GM19468 (cell line): Measurements from ENCODE around the gene PDXK.

ENCODE experiments used
- ATAC-seq: cut with Tn5 transposase; IDR thresholded peaks from one replicate; pipeline ENCODE4 v1.9.1; 2021; ENCODE audit warnings: mild to moderate bottlenecking, moderate library complexity, moderate number of reproducible peaks; ENCODE audit not compliant: unreplicated experiment; ENCODE audit errors: extremely low read depth

The PDXK gene

DNA sequence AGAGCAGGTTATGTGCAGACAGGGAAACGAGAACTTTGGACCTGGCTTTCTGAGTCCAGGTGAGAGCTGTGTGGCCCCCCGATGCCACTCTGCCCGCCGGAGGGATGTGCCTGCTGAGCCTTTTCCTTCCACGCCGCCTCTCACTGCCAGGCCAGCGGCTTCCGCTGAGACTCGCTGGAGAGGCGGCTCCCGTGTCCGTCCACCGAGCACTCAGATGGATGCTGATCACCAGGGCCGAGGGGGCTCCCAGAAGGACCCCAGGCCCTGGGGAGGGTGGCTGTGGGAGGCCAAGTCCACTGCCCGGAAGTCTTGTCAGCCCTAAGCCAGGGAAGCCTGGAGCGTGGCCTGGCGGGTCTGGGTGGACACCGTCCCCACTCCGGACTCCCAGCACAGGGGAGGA is 40.7 kb downstream of the PDXK start:
- no peak for ATAC-seq

DNA sequence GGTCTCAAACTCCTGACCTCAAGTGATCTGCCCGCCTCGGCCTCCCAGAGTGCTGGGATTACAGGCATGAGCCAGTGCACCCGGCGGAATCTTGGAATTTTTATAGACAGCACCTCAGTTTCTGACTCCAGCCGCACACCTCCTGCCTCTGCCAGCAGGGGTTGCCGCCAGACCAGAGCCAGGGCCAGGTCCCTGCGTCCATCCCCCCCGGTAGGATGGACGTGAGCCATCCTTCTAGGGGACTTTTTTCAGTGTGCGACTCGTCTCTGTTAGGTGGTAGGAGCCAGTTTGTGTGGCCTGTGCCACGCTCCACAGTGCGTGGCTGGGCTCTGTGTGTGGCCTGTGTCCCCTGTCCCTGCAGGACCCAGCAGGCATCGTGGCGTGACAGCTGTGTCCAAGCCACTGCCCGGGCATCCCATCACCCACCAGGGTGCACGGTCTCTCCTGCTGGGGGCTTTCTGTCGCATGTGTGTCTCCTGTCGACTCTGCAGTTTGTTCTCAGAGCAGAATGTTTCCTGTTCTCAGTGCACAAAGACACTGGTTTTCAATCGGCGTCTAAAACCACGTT is 41.5 kb downstream of the PDXK start:
- ATAC-seq = no peak

DNA sequence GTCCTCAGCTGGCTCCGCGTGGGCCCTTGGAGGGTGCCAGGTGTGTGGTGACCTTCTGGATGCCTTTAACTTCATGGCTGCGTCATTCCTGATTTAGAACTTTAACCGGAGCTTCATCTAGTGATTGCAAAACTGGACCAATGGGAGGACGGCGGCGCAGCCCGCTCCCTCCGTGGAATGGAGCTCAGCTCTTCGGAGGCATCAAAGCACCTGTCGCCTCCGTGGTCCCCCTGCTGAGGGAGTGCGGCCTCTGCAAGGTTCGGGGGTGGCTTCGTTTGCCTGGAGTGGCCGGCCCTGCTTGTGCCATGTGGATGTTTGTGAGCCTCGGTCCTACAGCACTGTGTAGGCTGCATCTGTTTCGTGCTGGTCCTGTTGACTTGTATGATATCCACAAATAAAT is 43.0 kb downstream of the PDXK start:
- ATAC-seq = no peak

DNA sequence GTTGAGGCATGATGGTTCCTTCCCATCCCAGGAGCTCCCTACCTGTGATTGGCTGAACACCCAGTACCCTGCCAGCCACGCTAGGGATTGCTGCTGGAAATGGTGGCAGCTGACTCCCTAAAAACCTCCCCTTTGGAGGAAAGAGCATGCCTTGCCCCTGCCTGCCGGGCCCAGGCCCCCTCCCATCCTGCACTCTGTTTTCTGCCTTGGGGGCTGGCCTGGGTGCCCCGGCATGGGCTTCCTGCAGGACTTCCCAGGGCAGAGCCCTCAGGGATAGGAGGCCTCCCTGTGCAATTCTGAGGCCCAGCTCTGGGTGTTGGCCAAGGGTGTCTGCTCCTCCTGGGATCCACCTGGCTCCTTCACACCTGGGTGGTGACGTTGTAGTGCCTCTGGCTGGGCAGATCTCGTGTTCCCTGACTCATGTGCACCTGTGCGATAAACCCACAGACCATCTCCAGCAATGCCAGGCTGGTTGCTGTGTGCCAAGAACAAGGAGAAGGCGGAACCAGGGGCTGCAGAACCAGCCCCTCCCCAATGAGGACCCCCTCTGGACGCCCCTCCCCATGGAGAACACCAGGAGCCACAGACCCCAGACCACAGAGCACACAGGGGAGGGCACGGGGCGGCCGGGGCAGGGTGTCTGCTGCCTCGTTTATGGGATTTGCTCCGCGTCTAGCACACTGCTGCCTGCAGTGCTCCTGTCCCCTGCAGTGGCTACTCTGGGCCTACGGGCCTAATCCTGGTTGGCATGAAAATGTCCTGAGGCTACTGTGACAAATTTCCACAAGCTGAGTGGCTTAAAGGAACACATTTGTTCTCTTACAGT is 43.6 kb downstream of the PDXK start:
- no peak for ATAC-seq

DNA sequence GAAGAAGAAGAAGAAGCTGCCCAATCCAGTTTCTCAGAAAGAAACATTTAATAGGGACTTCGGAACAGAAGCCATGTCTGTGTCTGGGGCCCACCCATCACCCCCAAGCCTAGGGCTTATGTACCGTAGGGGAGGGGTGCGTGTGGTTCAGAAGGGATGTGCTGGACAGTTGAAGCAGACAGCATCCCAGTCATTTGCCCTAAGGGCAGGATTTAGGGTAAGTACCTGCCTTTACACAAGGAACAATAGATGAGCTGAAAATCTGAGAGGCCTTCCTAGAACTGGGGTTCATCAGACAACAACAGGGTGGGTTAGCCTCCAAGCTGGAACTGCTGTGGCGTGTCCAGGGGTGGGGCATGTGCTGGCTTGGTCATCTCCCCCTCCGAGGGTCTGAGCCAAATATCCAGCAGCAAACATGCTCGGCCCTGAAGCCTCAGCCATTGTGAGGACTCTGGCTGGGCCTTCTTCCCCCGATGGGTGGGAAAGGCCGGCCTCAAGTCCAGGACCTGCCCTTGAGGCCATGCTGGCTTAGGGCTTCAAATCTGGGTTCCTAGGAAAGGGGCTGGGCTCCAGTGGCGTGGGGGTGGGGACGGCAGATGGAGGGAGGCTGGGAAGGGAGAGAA is 45.1 kb downstream of the PDXK start:
- ATAC-seq = no peak

DNA sequence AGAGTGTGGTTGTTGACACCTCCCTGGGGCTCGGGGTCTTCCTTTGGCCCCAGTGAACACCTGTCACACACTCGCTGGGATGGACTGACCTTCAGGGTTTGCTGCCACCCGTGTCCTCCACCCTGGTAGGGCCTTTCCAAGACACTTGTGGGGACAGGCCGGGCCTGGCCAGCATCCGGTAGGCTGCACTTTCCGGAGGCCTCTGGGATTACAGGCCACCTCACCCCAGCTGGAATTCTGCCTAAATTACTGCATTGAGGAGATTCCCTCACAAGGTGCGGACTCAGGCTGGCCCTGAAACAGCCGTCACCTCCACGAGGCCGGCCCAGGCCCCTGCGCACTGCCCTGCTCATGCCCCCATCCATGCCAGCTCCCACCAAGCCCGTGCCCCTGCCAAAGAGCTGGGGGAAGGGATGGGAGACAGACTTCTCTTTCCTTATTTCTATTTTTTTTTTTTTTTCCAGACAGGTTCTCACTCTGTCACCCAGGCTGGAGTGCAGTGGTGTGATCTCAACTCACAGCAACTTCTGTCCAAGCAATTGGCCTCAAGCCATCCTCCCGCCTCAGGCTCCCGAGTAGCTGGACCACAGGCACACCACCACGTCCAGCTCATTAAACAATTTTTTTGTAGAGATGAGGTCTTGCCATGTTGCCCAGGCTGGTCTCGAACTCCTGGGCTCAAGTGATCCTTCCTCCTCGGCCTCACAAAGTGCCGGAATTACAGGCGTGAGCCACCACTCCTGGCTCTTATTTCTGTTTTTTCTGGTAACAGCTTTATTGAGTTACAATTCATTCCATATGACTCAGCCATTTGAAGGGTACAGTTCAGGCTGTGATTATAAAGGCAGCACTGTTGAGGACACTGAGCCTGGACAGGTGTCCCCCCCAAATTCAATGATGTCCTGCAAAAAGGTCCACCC is 45.9 kb downstream of the PDXK start:
- no peak for ATAC-seq

DNA sequence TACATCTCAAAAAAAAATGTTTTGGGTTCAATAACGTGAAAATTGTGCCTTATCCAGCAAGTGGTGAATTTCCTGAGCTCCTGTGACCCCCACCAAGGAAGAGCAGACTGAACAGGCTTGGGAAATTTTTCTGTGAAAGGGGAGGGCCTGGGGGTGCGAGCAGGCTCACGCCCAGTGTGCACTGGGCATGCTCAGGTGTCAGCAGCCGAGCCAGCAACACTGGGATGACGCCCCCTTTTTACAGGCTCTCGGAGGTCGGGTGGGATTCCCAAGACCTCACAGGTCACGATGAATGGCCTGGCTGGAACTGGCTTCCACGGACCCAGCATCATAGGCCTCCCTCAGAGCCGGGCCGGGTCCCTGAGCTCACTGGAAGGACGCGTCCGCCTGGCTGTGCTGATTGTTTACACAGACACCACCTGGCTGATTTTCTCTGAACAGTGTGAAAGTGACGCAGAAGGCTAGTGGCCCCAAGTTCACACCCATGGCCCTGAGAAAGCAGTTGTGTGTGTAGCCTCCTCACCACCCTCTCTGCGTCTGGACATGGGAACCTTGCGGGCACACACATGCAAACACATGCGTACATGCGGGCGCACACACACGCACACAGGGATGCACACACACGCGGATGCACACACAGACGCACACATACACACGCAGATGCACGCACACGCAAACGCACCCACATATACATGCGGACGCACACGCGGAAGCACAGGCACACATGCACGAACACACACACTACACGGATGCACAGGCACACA is 48.0 kb downstream of the PDXK start:
- ATAC-seq = no peak

DNA sequence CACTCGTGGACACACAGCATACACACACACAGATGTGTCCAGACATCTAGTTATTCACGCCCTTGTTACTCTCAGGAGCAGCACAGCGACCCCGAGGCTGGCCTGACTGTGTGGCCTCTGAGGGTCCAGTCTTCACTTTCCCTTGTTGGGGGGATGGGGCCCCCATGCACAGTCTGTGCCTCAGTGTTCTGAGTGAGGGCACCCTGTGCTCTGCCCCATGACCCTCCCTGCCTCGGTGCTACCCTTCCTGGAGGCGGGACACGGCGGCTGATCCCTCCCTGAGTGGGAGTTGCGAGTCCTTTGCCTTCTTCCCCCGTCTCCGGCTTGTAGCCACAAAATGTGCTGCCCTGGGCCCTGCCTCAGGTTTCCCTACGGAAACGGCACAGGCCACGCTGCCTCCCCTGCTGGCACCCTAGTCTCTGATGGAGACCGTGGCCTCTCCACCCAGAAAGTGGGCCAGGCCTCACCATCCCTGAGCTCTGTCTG is 48.6 kb downstream of the PDXK start:
- ATAC-seq = no peak

DNA sequence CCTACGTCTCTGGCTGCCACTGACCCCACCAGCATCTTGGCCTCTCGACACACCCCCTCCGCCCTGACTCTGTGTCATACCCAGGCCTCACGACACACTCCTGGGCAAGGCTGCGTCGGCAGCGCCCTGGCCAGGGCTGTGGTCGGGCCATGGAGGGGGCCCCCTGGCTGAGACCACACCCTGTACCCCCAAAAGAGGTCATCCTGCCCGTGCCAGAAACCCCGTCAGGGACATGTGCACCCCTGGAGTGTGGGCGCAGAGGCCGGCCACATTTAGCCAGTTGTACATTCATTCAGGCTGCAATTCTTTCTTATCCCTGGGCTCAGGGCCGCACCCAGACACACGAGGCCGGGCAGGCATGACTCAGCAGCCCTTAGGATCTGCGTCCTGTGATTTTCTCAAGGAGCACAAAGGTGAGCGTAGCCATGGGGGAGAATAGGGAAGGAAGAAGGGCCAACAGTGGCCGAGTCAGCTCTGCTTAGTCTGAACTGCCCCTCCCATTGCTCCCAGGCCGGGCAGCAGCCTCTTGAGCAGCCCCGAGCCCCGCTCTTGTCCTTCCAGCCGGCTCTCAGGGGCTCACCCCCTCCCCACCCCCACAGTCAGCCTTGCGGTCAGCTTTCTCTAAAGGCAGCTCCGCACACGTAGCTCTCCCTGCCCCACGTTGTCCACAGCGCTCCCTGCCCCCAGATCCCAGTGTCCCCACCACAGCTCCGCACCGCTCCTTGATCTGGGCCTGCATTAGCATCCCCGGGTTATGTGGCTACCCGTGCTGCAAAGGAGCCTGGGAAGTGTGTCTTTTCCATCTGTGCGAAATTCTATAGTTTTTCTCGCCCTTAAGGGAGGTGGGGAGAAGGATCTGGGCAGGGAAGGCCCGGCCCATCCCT is 49.3 kb downstream of the PDXK start:
- ATAC-seq = no peak

DNA sequence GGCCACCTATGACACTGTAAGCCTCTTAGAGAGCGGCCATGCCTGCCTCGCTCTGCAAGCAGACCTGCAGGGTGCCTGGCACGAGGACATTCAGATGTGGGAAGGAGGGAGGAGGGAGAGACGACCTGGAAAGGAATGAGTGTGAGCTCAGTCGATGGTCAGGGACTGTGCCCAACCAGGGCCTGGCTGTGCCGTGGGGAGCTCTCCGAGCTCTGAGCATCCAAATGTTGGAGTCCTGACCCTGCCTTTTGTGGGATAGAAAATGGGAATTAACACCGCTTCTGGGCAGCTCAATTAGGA is 49.9 kb downstream of the PDXK start:
- ATAC-seq = no peak

DNA sequence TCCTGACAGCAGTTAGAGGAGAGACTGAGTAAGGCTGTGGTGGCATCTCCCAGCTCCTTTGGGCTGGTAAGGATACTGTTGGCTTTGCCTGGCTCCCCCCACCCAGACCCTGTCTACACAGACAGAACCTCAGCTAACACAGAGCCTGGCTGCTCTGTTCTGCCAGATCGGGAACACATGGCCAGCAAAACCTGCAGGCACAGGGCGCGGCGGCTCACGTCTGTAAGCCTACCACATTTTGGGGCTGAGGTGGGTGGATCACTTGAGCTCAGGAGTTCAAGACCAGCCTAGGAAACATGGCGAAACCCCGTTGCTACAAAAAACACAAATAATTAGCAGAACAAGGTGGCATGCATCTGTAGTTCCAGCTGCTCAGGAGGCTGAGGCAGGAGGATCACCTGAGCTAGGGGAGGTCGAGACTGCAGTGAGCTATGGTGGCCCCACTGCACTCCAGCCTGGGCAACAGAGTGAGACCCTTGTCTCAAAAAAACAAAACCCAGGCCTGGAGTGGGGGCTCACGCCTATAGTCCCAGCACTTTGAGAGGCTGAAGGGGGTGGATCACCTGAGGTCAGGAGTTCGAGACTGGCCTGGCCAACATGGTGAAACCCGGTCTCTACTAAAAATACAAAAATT is 50.5 kb downstream of the PDXK start:
- no peak for ATAC-seq

DNA sequence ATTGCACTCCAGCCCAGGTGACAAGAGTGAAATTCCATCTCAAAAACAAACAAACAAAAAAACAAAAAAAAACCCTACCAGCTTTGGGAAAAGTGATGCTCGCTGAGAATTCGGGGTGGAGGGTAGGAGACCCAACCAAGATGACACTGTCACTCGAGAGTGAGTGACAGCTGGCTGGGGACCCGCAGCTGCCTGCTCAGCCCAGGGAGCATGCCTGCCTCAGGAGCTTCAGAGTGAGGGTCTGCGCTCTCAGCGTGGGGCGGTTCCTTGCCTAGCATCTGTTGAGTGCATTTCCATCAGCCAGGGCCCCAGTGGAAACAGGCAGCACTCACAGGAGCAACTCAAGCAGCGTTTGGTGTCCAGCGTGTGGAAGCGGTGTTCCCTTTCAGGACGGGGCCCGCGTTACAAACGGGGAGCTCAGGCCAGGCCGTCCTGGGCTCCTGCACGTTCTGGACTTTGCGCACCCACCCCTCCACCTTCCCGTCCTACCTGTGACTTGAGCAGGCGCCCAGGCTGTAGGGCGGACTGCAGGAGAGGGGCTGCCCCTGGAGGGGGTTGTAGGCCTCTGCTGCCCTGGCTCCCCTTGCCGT is 51.2 kb downstream of the PDXK start:
- ATAC-seq = no peak

DNA sequence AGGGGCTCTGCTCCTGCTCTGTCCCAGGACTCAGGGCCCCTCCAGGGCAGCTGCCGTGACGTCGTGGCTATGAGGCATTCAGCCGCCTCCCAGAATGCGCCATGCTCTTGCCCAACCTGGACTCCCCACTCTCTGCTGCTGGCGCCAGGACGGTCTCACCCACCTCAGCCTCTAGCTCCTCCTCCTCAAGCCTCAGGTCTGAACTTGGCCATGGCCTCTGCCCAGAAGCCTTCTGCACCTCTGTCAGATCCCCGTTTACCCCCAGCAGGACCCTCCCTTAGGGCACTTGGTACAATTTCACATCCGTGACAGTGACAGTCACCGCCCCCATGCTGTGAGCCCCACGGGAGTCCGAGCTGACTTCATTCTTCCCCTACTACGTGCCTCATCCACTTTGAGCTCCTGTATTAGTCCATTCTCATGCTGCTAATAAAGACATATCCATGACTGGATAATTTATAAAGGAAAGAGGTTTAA is 52.3 kb downstream of the PDXK start:
- no peak for ATAC-seq

DNA sequence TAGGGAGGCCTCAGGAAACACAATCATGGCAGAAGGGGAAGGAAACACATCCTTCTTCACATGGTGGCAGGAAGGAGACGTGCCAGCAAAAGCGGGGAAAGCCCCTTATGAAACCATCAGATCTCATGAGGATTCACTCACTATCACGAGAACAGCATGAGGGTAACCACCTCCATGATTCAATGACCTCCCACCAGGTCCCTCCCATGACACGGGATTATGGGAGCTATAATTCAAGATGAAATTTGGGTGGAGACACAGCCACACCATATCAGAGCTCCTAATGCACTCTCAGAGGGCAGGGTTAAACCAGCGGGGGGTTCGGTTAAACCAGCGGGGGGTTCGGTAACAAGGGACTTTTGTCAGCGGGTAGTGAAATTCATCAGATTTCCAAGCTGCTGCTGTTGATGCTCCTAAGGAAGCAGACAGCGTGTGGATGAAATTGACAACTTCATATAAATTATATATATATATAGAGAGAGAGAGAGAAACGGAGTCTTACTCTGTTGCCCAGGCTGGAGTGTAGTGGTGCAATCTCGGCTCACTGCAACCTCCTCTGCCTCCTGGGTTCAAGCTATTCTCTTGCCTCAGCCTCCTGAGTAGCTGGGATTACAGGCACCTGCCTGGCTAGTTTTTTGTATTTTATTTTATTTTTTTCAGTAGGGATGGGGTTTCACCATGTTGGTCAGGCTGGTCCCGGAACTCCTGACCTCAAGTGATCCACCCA is 52.9 kb downstream of the PDXK start:
- ATAC-seq = no peak

DNA sequence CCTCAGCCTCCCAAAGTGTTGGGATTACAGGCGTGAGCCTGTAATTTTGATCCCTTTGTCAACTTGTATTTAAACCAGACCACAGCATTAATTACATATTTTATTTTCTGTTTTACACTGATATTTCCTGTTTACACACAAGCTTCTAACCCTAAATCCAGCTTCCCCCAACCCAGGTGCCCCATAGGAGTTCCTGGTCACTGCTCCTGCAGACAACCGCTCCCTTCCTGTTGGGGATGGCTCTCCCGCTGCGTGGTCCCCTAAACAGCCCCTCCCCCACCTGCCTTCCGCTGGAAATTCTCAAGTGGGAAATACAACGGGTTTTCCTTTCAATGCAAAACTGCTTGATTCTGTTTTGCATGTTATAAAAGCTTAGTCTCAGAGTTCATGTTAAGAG is 53.5 kb downstream of the PDXK start:
- no peak for ATAC-seq

DNA sequence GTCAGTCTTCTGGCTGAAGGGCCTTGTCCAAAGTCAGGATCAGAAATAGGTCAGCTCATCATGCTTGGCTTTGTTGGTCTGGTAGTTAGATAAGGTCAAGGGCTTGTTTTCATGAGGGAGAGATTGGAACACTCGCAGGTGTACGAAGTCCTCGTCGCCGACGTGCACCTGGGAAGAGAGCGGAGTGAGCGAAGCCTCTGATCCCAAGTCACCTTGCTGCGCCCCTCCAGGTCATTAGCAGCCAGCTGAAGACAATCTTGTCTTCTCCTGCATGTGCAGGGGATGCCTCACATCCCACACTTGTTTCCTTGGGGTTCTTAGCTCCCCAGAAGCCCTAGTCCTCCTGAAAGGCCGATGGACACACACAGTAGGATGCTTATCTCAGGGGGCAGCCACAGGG is 55.2 kb downstream of the PDXK start:
- no peak for ATAC-seq

DNA sequence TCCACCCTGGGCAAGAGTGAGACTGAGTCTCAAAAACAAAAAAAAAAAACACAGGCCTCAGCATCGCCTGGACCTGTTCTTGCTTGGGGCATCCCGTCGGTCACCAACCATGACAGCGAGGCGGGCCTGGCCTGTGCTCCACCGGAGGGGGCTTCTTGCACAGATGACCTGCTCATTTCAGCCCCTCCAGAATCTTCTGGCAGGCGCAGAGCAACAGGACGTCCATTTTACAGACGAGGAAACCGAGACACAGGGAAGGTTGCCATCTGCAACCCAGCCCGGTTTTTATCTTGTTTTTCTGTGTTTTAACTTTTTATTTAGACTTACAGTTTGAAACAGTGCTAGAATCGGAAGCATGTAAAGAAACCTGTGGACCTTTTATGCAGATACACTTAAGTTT is 56.3 kb downstream of the PDXK start:
- no peak for ATAC-seq
